HG02852 (cell line): ENCODE results near the gene RBL2.
"Not testable (repeated sequence)": the region's sequence is repeated elsewhere in the genome, so short reads cannot be mapped to it uniquely, and the experiment has no call there.

ENCODE experiments used
- ATAC-seq: cut with Tn5 transposase; IDR thresholded peaks from one replicate; pipeline ENCODE4 v1.9.1; 2021; ENCODE audit warnings: mild to moderate bottlenecking, moderate library complexity; ENCODE audit not compliant: unreplicated experiment

The RBL2 gene

DNA sequence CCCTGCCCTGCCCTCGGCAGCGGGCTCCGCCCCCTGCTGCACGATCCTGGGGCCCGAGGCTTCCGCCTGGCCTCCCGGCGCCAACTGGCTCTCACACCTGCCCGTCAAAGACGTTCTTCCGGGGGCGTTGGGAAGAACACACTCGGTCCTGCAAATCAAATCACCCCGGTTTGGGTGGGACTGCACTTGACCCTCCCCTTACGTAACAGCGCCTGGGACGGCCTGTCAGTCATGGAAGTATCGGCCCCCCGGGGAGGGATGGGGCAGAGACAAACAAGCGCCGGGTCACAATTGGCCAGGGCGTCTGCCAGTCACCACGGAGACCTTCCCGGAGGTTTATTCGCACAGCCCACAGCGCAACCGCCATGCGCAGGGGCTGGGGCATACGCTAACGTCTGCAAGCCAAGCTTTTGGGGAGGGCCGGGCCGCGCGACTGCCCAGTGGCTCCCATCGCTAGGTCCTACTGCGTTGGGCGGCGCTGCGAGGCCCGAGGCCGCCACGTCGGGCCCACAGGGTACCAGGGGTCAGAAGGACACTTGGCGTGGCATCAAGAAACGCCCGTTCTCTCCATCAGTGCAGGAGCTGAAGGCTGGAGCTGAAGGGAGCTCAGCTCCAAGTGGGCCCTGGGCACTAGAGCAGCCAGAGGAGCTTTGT, 69.1 kb downstream of the RBL2 start:
- peak; percentile 95 for ATAC-seq

DNA sequence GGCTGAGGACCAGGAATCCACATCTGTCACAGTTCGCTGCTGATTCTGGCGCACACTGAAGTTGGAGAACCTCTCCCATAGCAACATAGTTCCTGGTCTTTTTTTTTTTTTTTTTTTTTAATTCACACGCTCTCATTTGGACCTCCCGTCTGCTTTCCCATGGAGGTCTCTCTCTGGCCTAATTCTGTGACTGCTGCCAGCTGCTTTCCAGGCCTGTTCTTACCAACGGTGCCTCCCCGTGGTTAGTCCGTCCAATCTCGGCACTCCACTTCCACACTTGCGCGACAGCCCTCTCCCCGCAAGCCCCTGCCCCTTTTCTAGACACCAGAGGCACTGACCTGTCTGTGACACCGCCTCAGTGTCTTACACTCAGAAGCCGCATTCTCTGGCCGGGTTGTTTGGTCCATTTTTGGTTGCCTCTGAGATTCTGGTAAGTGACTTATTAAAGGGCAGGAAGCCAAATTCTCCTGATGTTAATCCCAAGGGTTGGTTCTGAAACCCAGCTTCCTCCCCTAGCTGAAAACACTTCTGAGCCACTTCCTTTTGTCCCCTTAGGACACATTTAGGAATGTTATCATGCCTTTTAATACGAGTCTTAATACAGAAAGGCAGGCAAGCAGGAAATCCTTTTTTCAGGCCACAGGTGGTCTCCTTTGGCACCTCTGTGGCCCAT, 69.9 kb downstream of the RBL2 start:
- no peak for ATAC-seq

DNA sequence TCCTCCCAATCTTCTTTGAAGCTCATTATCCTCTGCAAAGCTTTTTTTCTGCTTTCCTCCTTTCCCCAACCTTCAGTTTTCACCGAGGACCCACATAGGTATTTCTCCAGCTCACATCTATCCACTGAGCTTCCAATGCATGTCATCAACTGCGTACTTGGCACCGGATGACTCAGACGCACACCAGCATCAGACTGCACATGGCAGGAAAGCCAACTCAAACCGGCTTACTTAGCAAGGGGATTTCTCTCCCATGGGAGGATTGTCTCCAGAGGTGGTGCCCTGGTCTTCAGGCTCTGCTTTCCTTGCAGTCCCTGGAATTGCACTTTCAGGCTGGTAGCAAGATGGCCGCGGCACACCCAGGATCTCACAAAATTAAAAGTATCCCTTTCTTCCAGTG, 70.4 kb downstream of the RBL2 start:
- no peak for ATAC-seq

DNA sequence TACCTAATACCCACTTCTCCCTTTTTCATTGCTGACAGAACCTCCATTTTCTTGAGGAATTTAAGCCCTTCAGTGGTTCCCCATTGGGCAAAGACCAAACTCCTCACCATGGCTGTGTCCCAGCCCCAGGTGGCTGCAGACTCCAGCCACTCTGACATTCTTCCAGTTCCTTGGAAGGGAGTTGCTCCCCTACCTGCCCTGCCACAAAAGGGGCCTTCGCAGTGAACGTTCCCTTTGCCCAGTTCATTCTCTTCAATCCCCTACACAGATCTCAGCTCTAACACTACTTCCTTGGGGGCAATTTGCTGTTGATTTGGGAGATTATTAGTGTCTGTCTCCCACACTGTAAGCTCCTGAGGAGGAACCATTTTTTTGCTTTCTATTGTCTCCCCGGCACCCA, 72.0 kb downstream of the RBL2 start:
- no peak for ATAC-seq

DNA sequence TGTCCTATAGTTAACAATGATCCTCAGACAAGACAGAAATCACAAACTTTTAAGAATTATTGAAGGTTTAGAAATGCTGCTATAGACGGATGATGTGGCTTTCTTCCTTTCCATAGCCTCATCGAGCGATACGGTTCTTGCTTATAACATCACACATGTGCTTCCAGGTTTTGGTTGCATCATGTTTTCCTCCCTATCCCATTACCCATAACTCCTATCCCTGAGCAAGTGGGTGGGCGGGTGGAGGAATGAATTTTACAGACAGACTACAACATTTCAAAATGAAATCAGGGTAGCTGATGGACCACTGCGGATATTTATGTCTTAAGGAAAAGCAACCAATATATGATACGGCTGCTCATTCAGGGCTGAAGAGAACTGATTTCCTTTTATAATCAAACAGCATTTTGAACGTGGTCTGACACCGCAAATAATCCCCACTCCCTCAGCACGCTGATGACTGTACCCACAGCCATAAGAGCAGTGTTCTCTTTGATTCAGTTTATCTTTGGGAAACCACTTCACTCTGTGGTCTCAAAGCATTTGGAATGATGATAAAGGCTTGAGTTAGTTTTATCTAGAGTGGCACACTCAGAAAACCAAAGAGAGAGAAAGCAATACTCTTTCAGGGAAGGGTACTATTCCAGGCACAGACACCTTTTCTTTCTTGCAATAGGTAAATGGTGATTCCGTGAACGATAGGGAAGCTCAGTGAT, 73.4 kb downstream of the RBL2 start:
- ATAC-seq = no peak

DNA sequence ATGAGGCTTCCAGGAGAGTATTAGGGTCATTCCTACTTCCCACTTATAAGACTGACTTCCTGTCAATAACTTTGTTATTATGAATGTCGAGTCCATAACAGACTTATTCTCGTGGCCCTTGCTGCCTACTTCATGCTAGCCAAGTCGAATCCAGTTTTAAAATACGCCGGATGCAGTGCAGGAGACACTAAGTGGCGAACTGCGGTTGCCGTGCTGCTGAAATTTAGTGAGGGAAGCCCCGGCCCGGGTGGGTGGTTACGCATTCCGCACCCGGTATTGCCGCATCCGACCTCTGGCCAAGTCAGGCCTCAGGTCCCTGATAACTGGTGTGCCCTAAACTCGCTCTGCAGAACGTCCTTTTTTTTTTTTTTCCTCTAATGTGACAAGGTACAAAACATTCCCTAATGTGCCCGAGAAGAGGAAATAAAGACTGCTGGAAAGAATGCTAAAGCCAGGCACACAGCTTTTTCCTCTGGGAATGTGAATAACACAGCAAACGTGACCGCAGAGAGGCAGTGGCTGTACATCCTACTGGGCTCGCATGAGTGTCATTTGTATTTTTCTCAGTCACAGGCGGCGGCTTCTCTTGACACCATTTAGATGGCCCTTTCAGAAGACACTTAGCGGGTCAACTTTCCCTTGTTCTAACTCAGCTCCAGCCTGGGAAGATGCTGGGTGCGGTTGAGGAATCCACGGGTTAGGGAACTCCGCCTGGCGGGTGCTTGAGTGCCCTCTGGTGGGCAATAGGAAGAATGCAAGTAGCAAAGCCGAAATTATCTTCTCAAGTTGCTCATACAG, 75.8 kb downstream of the RBL2 start:
- peak; percentile 70 for ATAC-seq

DNA sequence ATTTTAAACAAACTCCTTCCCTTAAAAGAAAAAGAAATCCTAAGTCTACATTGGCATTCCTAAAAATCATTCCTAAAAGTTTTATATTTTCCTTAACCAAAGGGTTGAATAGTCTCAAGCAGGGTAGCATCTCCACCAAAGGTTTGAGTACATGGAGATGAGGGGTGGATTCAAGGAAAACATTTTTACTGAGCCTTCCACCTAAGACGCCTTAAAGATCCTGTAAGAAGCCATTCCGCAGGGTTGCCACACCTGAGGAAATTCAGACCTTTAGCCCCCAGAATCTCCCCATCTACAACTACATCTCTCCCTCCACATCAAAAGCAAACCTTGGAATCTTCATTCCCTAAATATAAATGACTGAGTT, 76.4 kb downstream of the RBL2 start:
- ATAC-seq = no peak

DNA sequence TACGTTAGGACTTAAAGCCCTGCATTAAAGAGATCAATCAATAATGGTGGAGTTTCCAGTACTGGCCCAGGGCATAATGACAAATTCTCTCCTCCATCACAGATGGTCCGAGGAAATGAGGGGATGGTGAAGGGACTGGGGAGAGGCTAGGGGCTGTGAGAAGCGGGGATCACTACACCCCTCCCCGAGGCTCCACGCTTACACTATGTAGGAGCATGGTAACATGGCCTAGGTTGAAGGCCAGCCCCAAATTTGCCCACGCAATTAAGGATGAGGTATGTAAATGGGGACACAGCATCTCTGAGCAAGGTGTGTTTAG, 76.8 kb downstream of the RBL2 start:
- no peak for ATAC-seq

DNA sequence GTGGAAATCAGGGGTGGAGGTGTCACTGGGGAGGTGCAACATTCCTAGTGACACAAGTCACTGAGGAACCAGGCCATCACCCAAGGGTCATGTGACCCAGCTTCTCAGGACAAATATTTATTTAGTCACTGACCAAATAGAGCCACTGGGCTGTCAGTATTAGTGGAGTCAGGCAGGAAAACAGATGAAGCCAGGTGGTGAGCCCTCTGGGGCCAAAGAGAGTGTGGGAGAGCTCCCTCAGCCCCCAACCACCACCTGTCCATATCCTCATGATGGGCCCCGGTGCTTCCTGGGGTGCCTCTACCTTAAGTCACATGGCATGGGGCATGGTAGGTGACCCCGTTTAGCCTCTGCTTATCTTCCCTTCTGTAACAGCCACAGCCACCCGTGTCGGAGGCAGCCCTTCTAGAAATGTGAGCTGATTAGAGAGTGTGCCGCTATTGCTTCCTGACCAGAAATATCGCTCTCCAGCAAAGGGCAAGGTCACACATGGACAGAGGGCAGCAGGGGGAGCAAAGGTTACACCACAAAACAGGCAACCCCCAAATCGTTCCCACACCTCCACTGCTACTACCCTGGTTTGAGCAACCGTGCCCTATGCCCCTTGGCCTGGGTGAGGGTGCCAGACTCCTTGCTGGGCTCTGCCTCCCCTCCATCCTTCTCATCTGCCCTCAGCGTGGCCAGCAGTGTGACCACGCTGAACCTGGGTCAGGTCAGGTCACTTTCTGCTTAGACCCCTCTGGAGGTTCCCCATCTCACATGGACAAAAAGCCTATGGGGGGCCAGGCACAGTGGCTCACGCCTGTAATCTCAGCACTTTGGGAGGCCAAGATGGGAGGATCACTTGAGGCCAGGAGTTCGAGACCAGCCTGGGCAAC, 77.4 kb downstream of the RBL2 start:
- ATAC-seq = no peak

DNA sequence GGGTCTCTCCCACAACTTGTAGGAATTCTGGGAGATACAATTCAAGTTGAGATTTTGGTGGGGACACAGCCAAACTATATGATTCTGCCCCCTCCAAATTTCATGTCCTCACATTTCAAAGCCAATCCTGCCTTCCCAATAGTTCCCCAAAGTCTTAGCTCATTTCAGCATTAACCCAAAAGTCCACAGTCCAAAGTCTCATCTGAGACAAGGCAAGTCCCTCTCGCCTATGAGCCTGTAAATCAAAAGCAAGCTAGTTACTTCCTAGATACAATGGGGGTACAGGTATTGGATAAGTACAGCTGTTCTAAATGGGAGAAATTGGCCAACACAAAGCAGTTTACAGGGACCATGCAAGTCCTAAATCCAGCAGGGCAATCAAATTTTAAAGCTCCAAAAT, 78.5 kb downstream of the RBL2 start:
- not testable (repeated sequence) for ATAC-seq

DNA sequence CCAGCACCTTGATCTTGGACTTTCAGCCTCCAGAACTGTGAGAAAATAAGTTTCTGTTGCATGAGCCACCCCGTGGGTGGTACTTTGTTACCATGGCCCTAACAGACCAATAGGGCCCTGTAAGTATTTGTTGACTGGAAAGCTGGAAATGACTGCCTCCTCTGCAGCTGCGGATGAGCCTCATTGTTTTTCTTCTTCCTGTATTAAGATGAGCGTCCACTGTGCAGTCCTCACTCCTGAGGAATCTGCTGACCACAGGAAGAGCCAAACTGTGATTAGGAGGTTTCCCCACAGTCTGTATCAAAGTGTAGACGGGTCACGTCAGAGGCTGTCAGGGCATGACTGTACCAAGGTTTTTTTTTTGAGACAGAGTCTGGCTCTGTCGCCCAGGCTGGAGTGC, 81.0 kb downstream of the RBL2 start:
- no peak for ATAC-seq

DNA sequence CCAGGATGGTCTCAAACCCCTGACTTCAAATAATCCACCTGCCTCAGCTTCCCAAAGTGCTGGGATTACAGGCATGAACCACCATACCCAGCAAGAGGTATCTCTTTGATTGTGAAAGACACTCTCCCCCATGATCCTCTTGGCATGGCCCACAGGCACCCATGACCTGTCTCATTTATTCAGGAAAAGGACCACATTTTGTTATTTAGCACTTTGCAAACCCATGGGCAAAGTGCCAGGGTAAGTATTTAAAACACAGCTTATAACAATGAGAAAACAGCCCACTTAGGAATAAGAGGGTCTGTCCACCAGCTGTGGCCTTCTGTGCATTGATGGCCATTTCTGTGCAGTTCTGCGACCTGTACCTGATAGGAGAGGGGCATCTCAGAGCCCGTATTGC, 81.5 kb downstream of the RBL2 start:
- ATAC-seq = no peak

DNA sequence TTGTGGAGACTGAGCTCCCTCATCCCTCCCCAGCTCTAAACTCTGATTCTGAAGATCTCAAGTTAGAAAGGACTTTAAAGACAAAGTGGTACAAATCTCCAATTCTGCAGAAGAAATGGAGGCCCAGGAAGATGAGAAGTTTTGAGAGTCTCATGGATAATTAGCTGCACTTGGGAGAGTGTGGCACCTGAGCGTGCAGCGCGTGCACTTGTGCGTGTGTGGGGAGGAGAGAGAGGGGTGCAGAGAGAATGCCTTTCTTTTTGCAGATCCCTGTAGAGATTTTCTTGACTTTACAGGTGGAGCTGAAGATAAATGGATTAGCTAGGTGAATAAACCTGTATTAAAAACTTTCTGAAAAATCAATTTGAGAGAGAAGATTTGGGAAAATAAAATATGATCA, 83.6 kb downstream of the RBL2 start:
- ATAC-seq = no peak

DNA sequence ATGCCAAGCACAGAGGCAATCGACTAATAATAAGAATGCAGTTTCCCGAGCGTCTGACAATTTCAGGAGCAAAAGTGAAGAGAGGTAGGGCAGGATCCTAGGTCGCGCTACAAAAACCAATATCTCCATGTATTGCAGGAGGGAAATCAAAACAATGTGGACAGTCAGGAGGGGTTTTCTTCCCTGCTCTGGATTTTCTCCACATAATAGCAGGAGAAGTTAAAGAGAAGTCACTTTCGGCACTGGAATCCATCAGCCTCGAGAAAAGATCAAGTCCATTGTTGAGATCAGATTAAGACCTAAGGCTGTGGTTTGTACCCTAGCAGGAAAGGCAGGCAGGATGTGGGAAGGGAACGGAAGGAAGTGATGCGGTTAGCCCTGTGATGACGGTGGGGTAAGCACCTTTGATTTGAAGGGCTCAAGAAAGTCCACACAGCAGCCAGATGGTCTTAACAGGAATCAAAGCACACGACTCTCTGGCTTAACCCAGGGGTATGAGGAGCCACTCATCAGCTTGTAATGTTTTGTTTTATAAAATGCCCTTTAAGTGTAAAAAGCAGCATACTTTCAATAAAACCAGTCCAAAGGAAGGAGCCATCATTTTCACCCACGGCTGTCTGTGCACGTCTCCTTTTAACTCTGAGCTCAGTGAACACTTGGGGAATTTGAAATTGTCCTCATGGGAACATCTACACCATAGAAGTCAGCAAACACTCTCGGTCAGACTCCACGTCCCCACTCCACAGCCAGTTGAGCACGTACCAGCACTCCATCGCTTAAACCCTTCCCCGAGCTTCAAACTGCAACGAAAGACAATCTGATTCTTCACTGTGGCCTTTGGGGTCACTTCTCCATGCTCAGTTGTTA, 84.5 kb downstream of the RBL2 start:
- peak; percentile 98 for ATAC-seq

DNA sequence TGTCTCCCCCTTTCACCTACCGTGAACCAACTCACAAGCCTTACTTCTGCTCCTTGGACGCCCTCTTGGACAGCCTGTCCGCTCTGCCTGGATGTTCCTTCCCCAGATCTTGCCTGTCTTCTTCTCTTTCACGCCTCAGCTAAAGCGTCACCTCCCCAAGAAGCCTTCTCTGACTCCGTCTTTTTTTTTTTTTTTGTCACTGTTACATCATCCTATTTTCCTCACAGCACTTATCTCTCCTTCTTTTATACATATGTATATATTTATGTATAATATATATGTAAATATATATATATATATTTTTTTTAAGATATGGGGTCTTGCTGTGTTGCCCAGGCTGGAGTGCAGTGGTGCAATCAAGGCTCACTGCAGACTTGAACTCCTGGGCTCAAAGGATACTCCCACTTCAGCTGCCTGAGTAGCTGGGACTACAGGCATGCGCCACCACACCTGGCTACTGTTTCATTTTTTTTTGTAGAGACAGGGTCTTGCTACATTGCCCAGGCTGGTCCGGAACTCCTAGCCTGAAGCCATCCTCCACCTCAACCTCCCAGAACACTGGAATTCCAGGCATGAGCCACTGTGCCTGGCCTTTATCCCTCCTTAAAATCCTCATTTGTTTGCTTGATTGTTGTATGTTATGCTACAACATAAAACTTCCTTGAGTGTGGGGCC, 85.3 kb downstream of the RBL2 start:
- no peak for ATAC-seq

DNA sequence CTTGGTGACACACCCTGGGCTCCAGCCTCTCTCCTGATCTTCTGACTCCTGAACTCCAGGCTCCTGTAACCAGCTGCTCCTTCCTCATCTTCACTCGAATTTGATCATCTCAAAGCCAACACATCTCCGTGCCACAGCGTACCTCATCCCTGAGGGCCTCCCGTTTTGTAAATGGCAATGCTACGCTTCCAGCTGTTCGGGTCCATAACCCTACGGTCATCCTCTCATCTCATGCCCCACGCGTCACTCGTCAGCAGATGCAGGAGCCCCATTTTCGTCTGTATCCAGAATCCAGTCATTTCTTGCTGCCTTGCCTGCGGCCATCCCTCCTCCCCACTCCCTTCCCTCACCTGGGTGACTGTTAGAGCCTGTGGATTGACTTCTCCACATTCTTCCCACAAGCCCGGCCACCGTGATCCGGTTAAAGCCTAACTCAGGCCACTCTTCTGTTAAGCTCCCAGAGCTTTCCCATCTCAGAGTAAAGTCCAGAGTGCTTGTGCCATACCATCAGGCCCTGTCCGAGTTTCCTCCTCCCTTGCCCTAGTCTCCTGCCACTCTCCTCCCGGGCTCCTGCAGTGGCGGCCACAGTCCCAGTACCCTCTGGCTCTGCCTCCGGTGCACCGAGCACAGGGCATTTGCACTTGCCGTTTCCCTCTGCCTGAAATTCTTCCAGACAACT, 89.0 kb downstream of the RBL2 start:
- ATAC-seq = no peak

DNA sequence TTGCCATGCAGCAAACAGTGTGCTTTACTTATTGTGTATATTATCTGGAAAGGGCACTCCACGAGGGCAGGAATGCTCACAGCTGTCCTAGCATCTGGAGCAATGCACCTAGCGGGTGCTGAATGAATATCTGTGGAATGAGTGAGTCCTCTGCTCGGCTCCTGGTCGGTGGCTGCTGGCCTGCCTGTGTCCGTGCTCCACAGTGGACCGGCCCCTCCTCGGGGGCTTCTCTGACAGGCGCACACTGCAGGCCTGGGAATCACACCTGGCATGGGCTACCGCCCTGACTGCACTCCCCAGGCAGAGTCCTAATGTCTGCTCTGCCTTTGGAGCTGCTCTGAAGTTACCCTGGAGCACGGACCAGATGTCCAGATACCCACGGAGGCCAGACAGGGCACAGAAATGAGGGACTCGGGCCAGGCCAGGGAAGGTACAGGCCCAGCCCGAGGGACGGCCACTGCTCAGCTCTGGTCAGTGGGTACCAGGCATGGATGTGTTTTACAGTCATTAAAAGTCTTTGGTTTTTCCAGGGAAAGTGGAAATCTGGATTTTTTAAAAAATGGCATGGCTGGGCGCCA, 89.8 kb downstream of the RBL2 start:
- no peak for ATAC-seq

DNA sequence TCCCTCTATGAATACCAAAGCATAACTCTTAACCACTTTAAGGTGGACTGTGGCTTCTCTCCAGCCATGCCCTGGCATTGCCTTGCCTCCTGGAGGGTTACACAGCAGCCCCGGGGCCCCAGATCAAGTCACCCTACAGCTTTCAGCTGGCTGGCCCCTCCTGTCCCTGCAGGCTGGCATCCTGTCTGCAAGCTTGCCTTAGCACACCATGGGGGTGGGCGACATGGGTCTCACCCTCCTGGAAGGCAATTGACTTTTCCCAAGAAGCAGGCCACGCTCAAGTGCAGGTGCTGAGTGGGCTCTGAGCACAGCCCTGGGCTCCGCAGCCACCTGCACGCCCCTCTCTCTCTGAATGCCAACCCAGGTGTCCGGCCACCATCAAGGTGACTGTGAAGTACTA, 94.5 kb downstream of the RBL2 start:
- no peak for ATAC-seq
